Mucosa of descending colon (tissue), 3 donors: ENCODE results near the gene HGD. TPM values are rescaled to one million over a fixed set of nuclear protein-coding genes. Genes with fewer than 3 reads are reported as not detected.

Experiments
- ATAC-seq: fragments of 200-7000 bp; cut with Tn5 transposase; one replicate; pipeline ENCODE4 v1.9.1; 2020; ENCODE audit warnings: mild to moderate bottlenecking, moderate library complexity
- DNase-seq, 3 donors: peaks; one replicate each; pipeline ENCODE4 v3.0.0-alpha.2; 2020
- H3K36me3 ChIP-seq: fragments of 200-600 bp; one replicate; pipeline ENCODE4 v1.8.0; 2021; ENCODE audit warnings: low read depth, mild to moderate bottlenecking
- H3K4me1 ChIP-seq: fragments of 200-600 bp; one replicate; pipeline ENCODE4 v1.8.0; 2021; ENCODE audit warnings: low read depth, mild to moderate bottlenecking
- H3K4me3 ChIP-seq: fragments of 200-600 bp; one replicate; pipeline ENCODE4 v1.8.0; 2021; ENCODE audit warnings: mild to moderate bottlenecking
- H3K9me3 ChIP-seq: fragments of 200-600 bp; one replicate; pipeline ENCODE4 v1.8.0; 2021; ENCODE audit warnings: mild to moderate bottlenecking
- CTCF ChIP-seq: fragments of 200-600 bp; IDR thresholded peaks from one replicate; pipeline ENCODE4 v1.8.0; 2022; ENCODE audit warnings: antibody characterized with exemption, mild to moderate bottlenecking
- intact Hi-C, 2 donors: fragments of 100-400 bp; cut with DNase I in 1 of 2; cut with micrococcal nuclease in 1 of 2; formaldehyde crosslinking; loops; one replicate each; pipeline versions ENCODE4 v1.11.0 to v1.11.1; 2022; cut with DNase I, micrococcal nuclease
- total RNA-seq, 3 donors: library from RNA; stranded (reverse); fragmentation: NEBNext Ultra II Directional in 2 of 3; extraction: Animal tissue kit (Norgen Biotek cat#: 25700) in 2 of 3; gene quantifications; one replicate each; pipeline versions ENCODE4 v1.2.1 to v1.2.4, GENCODE V29; 2021 to 2023
- donor health status: DM: no; HTN: no; CAD: no; lungs with moderate emphysema.
- donor health status: DM: no; HTN: no; CAD: no.
- donor health status: DM: no; HTN: yes; CAD: no.

Gene HGD
- total RNA-seq, 3 donors from 2014 or later = 15.7 to 53.3 (median 46.0) TPM

- intact Hi-C loops = no loop called here
- TF ChIP-seq CTCF = no peak
- no peaks in the 10 kb centered on the region for H3K9me3 ChIP-seq
- no peaks in the 10 kb centered on the region for H3K4me1 ChIP-seq
- no peak overlapping the region for H3K4me3 ChIP-seq
- no peaks in the 10 kb centered on the region for H3K36me3 ChIP-seq
- ATAC-seq (no peak), DNase-seq (no peak)
Measured at GRCh38 chr3:120710369-120710768, 28.3 kb upstream of the HGD start.

GRCh38 chr3:120708408-120708807 lies 26.4 kb upstream of the HGD start:
- Histone ChIP-seq H3K9me3 (no peaks in the 10 kb centered on the region), H3K4me1 (no peaks in the 10 kb centered on the region), H3K36me3 (no peaks in the 10 kb centered on the region), H3K4me3 (no peak overlapping the region)
- DNase-seq (no peak), ATAC-seq (no peak)
- TF ChIP-seq CTCF = no peak
- intact Hi-C loops = no loop called here

- no peaks in the 10 kb centered on the region for H3K9me3 ChIP-seq
Measured at GRCh38 chr3:120706950-120707349, 24.9 kb upstream of the HGD start.

GRCh38 chr3:120705884-120706582 lies 24.0 kb upstream of the HGD start:
- H3K4me3 ChIP-seq = no peak overlapping the region
- intact Hi-C loops = no loop called here
- ATAC-seq (no peak), DNase-seq (no peak)
- H3K36me3 ChIP-seq = no peaks in the 10 kb centered on the region
- no peak for TF ChIP-seq CTCF
- H3K4me1 ChIP-seq = no peaks in the 10 kb centered on the region
- H3K9me3 ChIP-seq = no peaks in the 10 kb centered on the region

More at GRCh38 chr3:120706950-120707349, 24.9 kb upstream of the HGD start:
- no peaks in the 10 kb centered on the region for H3K4me1 ChIP-seq
- DNase-seq (no peak), ATAC-seq (no peak)
- H3K36me3 ChIP-seq = no peaks in the 10 kb centered on the region
- TF ChIP-seq CTCF = no peak
- no peak overlapping the region for H3K4me3 ChIP-seq
- intact Hi-C loops = no loop called here

- Histone ChIP-seq H3K4me3 (no peak overlapping the region), H3K4me1 (no peaks in the 10 kb centered on the region), H3K9me3 (no peaks in the 10 kb centered on the region), H3K36me3 (no peaks in the 10 kb centered on the region)
- TF ChIP-seq CTCF = no peak
- ATAC-seq = no peak
- intact Hi-C loops = no loop called here
- DNase-seq = no peak
Measured at GRCh38 chr3:120699333-120699732, 17.3 kb upstream of the HGD start.
